Smooth muscle cell (in vitro differentiated cells): ENCODE measurements around the gene NKAPD1. TPM values are rescaled to one million over a fixed set of nuclear protein-coding genes. Genes with fewer than 3 reads are reported as not detected.

Experiments used
- DNase-seq: peaks from one replicate; lab custom pipeline; 2025; ENCODE audit not compliant: unreplicated experiment; lab: John Stamatoyannopoulos, UW
- H2AFZ ChIP-seq: fragments of 200-600 bp; sonication (generic); 2 replicates; pipeline ENCODE4 v1.6.0; 2016; ENCODE audit warnings: antibody characterized with exemption, low read depth, mild to moderate bottlenecking
- H3F3A ChIP-seq: fragments of 200-600 bp; sonication (generic); 2 replicates; pipeline ENCODE4 v1.6.0; 2017; ENCODE audit warnings: antibody characterized with exemption, low read depth
- H3K27ac ChIP-seq: fragments of 200-600 bp; sonication (generic); 2 replicates; pipeline ENCODE4 v1.5.1; 2016; ENCODE audit warnings: low read depth, mild to moderate bottlenecking
- H3K27me3 ChIP-seq: fragments of 200-600 bp; sonication (generic); 2 replicates; pipeline ENCODE4 v1.6.1; 2016; ENCODE audit warnings: low read depth, mild to moderate bottlenecking
- H3K36me3 ChIP-seq: fragments of 200-600 bp; sonication (generic); 2 replicates; pipeline ENCODE4 v1.5.1; 2016; ENCODE audit warnings: low read depth
- H3K4me1 ChIP-seq: fragments of 200-600 bp; sonication (generic); 2 replicates; pipeline ENCODE4 v1.5.1; 2016; ENCODE audit warnings: low read depth
- H3K4me2 ChIP-seq: fragments of 200-600 bp; sonication (generic); 2 replicates; pipeline ENCODE4 v1.6.0; 2016; ENCODE audit warnings: mild to moderate bottlenecking
- H3K4me3 ChIP-seq: fragments of 200-600 bp; sonication (generic); 2 replicates; pipeline ENCODE4 v1.5.1; 2016; ENCODE audit warnings: mild to moderate bottlenecking
- H3K79me2 ChIP-seq: fragments of 200-600 bp; sonication (generic); 2 replicates; pipeline ENCODE4 v1.6.0; 2016; ENCODE audit warnings: low read depth, mild to moderate bottlenecking
- H3K9ac ChIP-seq: fragments of 200-600 bp; sonication (generic); 2 replicates; pipeline ENCODE4 v1.6.0; 2016; ENCODE audit warnings: low read depth
- H3K9me3 ChIP-seq: fragments of 200-600 bp; sonication (generic); replicated peaks from 2 replicates; pipeline ENCODE4 v1.5.1; 2016; ENCODE audit warnings: low read depth
- H4K20me1 ChIP-seq: fragments of 200-600 bp; sonication (generic); 2 replicates; pipeline ENCODE4 v1.6.0; 2016; ENCODE audit warnings: low read depth
- CTCF ChIP-seq: fragments of 200-600 bp; sonication (generic); IDR thresholded peaks from 2 replicates; pipeline ENCODE4 v1.5.1; 2017; ENCODE audit warnings: borderline replicate concordance, mild to moderate bottlenecking, antibody characterized with exemption; ENCODE audit not compliant: insufficient read depth, poor library complexity, severe bottlenecking
- WGBS: methylation state at CpG from one replicate; pipeline ENCODE4 v1.1.7; 2016; ENCODE audit warnings: low lambda C conversion rate; 5-methylcytosine and 5-hydroxymethylcytosine counted together
- polyA plus RNA-seq: library from polyadenylated mRNA; unstranded; fragments of >200 nt; fragmentation: Nextera tagmentation; extraction: Ambion mirVana; gene quantifications from 2 replicates; pipeline ENCODE4 v1.2.1, GENCODE V29; 2016
- total RNA-seq: library from RNA; depleted of rRNA; stranded (reverse); fragments of >200 nt; gene quantifications from 2 replicates; pipeline ENCODE4 v1.2.3, GENCODE V29; 2014

Gene NKAPD1
- total and polyA plus RNA-seq, 2 experiments from 2014 or later = 16.2 to 19.9 TPM

GRCh38 chr11:112050721-112051120 is 23.4 kb upstream of the NKAPD1 start:
- peaks cover 14% of the 10 kb centered on the region for H3K79me2 ChIP-seq
- no peak for DNase-seq
- H3K36me3 ChIP-seq = peaks cover 38% of the 10 kb centered on the region
- H3K4me1 ChIP-seq = no peaks in the 10 kb centered on the region
- TF ChIP-seq CTCF = no peak
- no peak overlapping the region for H3K4me3 ChIP-seq
- no peaks in the 10 kb centered on the region for H4K20me1 ChIP-seq
- no peaks in the 10 kb centered on the region for H3K9me3 ChIP-seq
- H3K9ac ChIP-seq = no peak overlapping the region
- H3K27me3 ChIP-seq = no peaks in the 10 kb centered on the region
- H3F3A ChIP-seq = no peaks in the 10 kb centered on the region
- H2AFZ ChIP-seq = no peak overlapping the region
- no peak overlapping the region for H3K27ac ChIP-seq
- WGBS = 95% methylated on average over 3 of the region's 3 CpGs
- no peak overlapping the region for H3K4me2 ChIP-seq

GRCh38 chr11:112051768-112052167 is 22.3 kb upstream of the NKAPD1 start:
- Histone ChIP-seq H3K9ac (no peak overlapping the region), H3K4me2 (no peak overlapping the region), H3F3A (no peaks in the 10 kb centered on the region), H3K4me1 (no peaks in the 10 kb centered on the region), H3K4me3 (no peak overlapping the region), H4K20me1 (no peaks in the 10 kb centered on the region), H3K36me3 (peaks cover 29% of the 10 kb centered on the region), H3K9me3 (no peaks in the 10 kb centered on the region), H3K27me3 (no peaks in the 10 kb centered on the region), H3K79me2 (peaks cover 14% of the 10 kb centered on the region), H3K27ac (no peak overlapping the region), H2AFZ (no peak overlapping the region)
- no peak for DNase-seq
- 93% methylated on average over 3 of the region's 3 CpGs for WGBS
- TF ChIP-seq CTCF = no peak

- Histone ChIP-seq H3K27me3 (no peaks in the 10 kb centered on the region), H3K4me1 (no peaks in the 10 kb centered on the region), H3K79me2 (peaks cover 4% of the 10 kb centered on the region), H3K36me3 (peaks cover 18% of the 10 kb centered on the region), H3K27ac (no peak overlapping the region), H3K4me3 (no peak overlapping the region), H3K4me2 (no peak overlapping the region), H2AFZ (no peak overlapping the region), H3F3A (no peaks in the 10 kb centered on the region), H4K20me1 (no peaks in the 10 kb centered on the region), H3K9ac (no peak overlapping the region), H3K9me3 (no peaks in the 10 kb centered on the region)
- no peak for DNase-seq
- 93% methylated on average over 4 of the region's 4 CpGs for WGBS
- no peak for TF ChIP-seq CTCF
These were observed 16.9 kb upstream of the NKAPD1 start for GRCh38 chr11:112057170-112057569.

GRCh38 chr11:112058103-112058502 is 16.0 kb upstream of the NKAPD1 start:
- 100% methylated on average over 1 of the region's 1 CpG for WGBS
- H3K4me1 ChIP-seq = no peaks in the 10 kb centered on the region

More at GRCh38 chr11:112058103-112058502, 16.0 kb upstream of the NKAPD1 start:
- Histone ChIP-seq H3K4me2 (no peak overlapping the region), H3K79me2 (peaks cover 4% of the 10 kb centered on the region), H4K20me1 (no peaks in the 10 kb centered on the region), H3K9me3 (no peaks in the 10 kb centered on the region), H3K27me3 (no peaks in the 10 kb centered on the region), H3F3A (no peaks in the 10 kb centered on the region), H3K9ac (no peak overlapping the region), H3K27ac (no peak overlapping the region), H3K36me3 (peaks cover 18% of the 10 kb centered on the region), H2AFZ (no peak overlapping the region), H3K4me3 (no peak overlapping the region)
- no peak for TF ChIP-seq CTCF
- DNase-seq = no peak
